ENCODE data around the gene EOLA2.
"Not testable (repeated sequence)": the region's sequence is repeated elsewhere in the genome, so short reads cannot be mapped to it uniquely, and the experiment has no call there.

DNA sequence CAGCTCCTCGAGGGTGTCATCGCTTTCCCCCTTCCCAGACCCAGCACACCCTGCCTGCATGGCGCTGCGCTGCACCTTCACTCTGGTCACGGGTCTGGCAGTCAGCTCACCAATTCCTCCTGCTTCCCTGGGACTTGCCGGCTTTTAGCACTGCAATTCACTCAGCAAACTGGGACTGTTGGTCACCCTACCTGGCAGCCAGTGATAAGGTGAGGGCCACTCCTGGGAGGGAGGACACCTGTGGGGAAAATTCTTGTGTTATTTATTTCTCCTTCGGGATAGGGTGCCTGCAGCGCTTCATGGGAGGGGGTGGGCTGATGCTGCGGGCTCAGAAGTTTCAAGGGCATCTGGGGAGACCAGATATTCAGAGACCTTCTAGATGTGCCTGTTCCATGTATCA lies 7.5 kb upstream of the EOLA2 start:
- TF ChIP-seq, protein P1, sequence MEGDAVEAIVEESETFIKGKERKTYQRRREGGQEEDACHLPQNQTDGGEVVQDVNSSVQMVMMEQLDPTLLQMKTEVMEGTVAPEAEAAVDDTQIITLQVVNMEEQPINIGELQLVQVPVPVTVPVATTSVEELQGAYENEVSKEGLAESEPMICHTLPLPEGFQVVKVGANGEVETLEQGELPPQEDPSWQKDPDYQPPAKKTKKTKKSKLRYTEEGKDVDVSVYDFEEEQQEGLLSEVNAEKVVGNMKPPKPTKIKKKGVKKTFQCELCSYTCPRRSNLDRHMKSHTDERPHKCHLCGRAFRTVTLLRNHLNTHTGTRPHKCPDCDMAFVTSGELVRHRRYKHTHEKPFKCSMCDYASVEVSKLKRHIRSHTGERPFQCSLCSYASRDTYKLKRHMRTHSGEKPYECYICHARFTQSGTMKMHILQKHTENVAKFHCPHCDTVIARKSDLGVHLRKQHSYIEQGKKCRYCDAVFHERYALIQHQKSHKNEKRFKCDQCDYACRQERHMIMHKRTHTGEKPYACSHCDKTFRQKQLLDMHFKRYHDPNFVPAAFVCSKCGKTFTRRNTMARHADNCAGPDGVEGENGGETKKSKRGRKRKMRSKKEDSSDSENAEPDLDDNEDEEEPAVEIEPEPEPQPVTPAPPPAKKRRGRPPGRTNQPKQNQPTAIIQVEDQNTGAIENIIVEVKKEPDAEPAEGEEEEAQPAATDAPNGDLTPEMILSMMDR (IDR thresholded peaks at IDR 0.05), result not testable (repeated sequence)
- not testable (repeated sequence) for TF ChIP-seq EZH2 (IDR thresholded peaks at IDR 0.05; ENCODE audit: borderline replicate concordance, insufficient read depth, low read depth, low read length, poor library complexity, severe bottlenecking)
